Muscle of back (tissue), 10 donors: ENCODE data around the gene ITGB2. TPM values are rescaled to one million over a fixed set of nuclear protein-coding genes. Genes with fewer than 3 reads are reported as not detected.

Experiments used
- polyA plus RNA-seq, 10 donors: library from polyadenylated mRNA; unstranded; fragments of 120-200 nt; gene quantifications; one replicate each; pipeline ENCODE4 v1.2.1, GENCODE V29; 2013; ENCODE audit not compliant: insufficient read length in 10 of 10

Gene ITGB2
- polyA plus RNA-seq, 10 donors, result 6.9 to 27.7 (median 11.7) TPM

Other genes with a start within 250 kb of the ITGB2 start
- gene KRTAP12-1, start 238.7 kb downstream of the ITGB2 start, polyA plus RNA-seq, result not detected
- not detected for gene KRTAP10-12, start 223.7 kb downstream of the ITGB2 start, polyA plus RNA-seq
- gene TSPEAR, start 209.3 kb downstream of the ITGB2 start, polyA plus RNA-seq, result 1 to 10 TPM in 2 of 10 donors, under 1 TPM in 7, not detected in 1; 0.10 to 3.2 (median 0.22) TPM
- gene UBE2G2, start 119.1 kb downstream of the ITGB2 start, polyA plus RNA-seq, result 100 to 1,000 TPM in 3 of 10 donors, 10 to 100 TPM in 7; 54.9 to 109 (median 77.1) TPM
- 10 to 100 TPM; 60.0 to 88.6 (median 67.5) TPM for gene SUMO3, start 102.8 kb downstream of the ITGB2 start, polyA plus RNA-seq
- 100 to 1,000 TPM; 116 to 144 (median 127) TPM for gene PTTG1IP, start 47.2 kb downstream of the ITGB2 start, polyA plus RNA-seq
- gene SLX9, start 19.1 kb upstream of the ITGB2 start, polyA plus RNA-seq, result 10 to 100 TPM; 13.2 to 22.1 (median 15.8) TPM
- 10 to 100 TPM; 20.7 to 31.9 (median 25.8) TPM for gene ADARB1, start 153.7 kb upstream of the ITGB2 start, polyA plus RNA-seq